Retinal pigment epithelial cell (primary cell): Measurements from ENCODE around the gene SENP6.
"Not testable (repeated sequence)": the region's sequence is repeated elsewhere in the genome, so short reads cannot be mapped to it uniquely, and the experiment has no call there.

Source experiments
- DNase-seq: peaks from one replicate; pipeline ENCODE4 v3.0.0-alpha.2; 2010; ENCODE audit warnings: low read depth
- H3K4me3 ChIP-seq: 2 replicates; pipeline ENCODE4 v1.5.1; 2011; ENCODE audit warnings: mild to moderate bottlenecking, low read length, control low read depth, moderate library complexity
- TF ChIP-seq, protein P1 (sequence below): conservative IDR thresholded peaks from 2 replicates; pipeline ENCODE4 v1.5.1; 2011; ENCODE audit warnings: low read depth, low read length, control low read depth, inconsistent platforms

SENP6 gene

DNA sequence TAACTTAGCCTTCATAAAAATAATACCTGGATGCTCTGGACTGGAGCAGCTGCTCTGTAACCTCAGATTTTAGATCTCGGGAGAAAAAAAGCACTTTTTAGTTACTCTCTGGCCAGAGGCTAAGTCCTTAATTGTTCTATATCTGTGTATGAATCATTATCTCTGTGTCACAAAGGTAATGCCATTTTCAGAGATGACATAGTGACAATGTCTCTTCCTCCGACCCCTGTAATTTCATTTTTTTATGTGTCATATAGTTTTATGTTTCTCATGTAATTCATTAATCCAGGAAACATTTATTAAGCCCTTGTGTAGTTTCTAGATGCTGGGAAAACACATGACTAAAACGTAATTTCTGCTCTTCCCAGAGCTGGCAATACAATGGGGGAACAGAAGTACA lies 55.6 kb downstream of the SENP6 start:
- no peak overlapping the region for H3K4me3 ChIP-seq
- DNase-seq = no peak
- TF ChIP-seq, protein P1, sequence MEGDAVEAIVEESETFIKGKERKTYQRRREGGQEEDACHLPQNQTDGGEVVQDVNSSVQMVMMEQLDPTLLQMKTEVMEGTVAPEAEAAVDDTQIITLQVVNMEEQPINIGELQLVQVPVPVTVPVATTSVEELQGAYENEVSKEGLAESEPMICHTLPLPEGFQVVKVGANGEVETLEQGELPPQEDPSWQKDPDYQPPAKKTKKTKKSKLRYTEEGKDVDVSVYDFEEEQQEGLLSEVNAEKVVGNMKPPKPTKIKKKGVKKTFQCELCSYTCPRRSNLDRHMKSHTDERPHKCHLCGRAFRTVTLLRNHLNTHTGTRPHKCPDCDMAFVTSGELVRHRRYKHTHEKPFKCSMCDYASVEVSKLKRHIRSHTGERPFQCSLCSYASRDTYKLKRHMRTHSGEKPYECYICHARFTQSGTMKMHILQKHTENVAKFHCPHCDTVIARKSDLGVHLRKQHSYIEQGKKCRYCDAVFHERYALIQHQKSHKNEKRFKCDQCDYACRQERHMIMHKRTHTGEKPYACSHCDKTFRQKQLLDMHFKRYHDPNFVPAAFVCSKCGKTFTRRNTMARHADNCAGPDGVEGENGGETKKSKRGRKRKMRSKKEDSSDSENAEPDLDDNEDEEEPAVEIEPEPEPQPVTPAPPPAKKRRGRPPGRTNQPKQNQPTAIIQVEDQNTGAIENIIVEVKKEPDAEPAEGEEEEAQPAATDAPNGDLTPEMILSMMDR = no peak

DNA sequence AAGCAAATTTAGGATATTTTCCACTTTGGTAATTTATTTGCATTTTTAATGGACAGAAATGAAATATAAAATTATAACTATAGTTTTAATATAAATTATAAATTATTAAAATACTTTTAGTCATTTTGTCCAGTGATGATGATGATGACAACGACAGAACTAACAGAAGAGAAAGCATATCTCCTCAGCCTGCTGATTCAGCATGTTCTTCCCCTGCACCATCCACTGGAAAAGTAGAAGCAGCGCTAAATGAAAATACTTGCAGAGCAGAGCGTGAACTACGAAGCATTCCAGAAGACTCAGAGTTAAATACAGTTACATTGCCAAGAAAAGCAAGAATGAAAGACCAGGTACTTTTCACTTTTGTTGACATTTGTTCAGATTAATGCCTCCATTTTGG lies 64.9 kb downstream of the SENP6 start:
- H3K4me3 ChIP-seq = no peak overlapping the region
- DNase-seq = no peak
- TF ChIP-seq, protein P1 = no peak

DNA sequence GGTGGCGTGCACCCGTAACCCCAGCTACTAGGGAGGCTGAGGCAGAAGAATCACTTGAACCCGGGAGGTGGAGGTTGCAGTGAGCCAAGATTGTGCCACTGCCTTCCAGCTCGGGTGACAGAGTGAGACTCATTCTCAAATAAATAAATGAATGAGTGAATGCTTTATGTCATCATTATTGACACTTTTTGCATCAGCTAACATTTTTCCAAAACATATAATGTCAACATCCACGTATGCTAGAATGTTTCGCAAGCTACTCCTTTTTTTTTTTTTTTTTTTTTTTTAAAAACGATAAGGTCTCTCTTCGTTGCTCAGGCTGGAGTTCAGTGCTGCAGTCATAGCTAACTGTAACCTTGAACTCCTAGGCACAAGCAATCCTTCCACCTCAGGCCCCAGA lies 72.2 kb downstream of the SENP6 start:
- H3K4me3 ChIP-seq = no peak overlapping the region
- TF ChIP-seq, protein P1 = no peak
- no peak for DNase-seq

DNA sequence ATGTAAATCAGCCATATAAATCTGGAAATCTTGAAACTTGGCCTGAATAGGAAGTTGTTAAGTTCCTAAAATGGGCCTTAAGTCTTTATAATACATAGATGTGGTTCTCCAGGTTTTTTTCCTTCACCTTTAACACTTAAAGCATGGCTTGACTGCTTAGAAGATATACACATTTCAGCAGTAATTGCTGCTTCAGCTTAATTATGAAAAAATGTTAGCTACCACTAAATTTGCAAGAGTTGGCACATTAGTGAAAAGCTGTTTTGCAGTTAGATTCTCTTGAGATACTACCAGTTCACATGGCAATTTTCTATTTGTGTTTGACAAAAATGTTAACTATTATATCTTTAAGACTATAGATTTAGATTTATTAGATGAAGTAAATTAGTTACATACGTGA lies 74.7 kb downstream of the SENP6 start:
- H3K4me3 ChIP-seq = no peak overlapping the region
- TF ChIP-seq, protein P1 = no peak
- no peak for DNase-seq

DNA sequence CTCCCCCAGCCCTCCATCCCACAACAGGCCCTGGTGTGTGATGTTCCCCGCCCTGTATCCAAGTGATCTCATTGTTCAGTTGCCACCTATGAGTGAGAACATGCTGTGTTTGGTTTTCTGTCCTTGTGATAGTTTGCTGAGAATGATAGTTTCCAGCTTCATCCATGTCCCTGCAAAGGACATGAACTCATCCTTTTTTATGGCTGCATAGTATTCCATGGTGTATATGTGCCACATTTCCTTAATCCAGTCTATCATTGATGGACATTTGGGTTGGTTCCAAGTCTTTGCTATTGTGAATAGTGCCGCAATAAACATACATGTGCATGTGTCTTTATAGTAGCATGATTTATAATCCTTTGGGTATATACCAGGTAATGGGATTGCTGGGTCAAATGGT lies 80.9 kb downstream of the SENP6 start:
- H3K4me3 ChIP-seq, DNase-seq: not testable (repeated sequence)

DNA sequence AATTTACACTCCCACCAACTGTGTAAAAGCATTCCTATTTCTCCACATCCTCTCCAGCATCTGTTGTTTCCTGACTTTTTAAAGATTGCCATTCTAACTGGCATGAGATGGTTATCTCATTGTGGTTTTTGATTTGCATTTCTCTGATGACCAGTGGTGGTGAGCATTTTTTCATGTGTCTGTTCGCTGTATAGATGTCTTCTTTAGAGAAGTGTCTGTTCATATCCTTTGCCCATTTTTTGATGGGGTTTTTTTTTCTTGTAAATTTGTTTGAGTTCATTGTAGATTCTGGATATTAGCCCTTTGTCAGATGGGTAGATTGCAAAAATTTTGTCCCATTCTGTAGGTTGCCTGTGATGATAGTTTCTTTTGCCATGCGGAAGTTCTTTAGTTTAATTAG lies 81.3 kb downstream of the SENP6 start:
- DNase-seq, H3K4me3 ChIP-seq: not testable (repeated sequence)

DNA sequence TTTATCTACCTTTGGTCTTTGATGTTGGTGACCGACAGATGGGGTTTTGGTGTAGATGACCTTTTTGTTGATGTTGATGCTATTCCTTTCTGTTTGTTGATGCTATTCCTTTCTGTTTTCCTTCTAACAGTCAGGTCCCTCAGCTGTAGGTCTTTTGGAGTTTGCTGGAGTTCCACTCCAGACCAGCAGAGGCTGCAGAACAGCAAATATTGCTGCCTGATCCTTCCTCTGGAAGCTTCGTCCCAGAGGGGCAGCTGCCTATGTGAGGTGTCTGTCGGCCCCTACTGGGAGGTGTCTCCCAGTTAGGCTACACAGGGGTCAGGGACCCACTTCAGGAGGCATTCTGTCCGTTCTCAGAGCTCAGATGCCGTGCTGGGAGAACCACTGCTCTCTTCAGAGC lies 85.9 kb downstream of the SENP6 start:
- not testable (repeated sequence) for H3K4me3 ChIP-seq, DNase-seq

DNA sequence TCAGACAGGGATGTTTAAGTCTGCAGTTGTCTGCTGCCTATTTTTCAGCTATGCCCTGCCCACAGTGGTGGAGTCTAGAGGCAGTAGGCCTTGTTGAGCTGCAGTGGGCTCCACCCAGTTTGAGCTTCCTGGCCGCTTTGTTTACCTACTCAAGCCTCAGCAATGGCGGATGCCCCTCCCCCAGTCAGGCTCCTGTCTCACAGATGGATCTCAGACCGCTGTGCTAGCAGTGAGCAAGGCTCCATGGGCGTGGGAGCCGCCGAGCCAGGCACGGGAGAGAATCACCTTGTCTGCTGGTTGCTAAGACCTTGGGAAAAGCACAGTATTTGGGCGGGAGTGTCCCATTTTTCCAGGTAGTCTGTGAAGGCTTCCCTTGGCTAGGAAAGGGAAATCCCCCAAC lies 86.3 kb downstream of the SENP6 start:
- H3K4me3 ChIP-seq, DNase-seq: not testable (repeated sequence)

DNA sequence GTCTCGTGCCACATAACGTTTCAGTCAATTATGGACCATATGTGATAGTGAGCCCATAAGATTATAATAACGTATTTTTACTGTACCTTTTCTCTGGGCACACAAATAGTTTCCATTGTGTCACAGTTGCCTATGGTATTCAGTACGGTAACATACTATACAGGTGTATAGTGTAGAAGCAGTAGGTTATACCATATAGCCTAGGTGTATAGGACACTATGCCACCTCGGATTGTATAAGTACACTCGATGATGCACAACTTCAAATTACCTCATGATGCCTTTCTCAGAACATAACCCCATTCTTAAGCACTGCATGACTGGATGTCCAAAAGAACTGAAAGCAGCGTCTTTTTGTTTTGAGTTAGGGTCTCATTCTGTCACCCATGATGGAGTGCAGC lies 87.9 kb downstream of the SENP6 start:
- TF ChIP-seq, protein P1 = no peak
- H3K4me3 ChIP-seq = no peak overlapping the region
- DNase-seq = no peak

DNA sequence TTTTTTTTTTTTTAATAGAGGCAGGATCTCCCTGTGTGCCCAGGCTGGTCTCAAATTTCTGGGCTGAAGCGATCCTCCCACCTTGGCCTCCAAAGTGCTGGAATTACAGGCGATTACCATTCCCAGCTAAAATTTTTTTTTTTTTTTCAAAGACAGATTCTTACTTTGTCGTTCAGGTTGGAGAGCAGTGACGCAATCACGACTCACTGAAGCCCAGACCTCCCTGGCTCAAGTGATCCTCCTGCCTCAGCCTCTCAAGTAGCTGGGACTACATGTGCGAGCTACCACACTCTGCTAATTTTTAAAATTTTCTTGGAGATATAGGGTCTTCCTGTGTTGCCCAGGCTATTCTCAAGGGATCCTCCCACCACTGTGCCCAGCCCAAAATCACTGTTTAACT lies 89.3 kb downstream of the SENP6 start:
- no peak overlapping the region for H3K4me3 ChIP-seq
- TF ChIP-seq, protein P1 = no peak
- DNase-seq = no peak
